ENCODE results near the gene ADAMTS2.

ADAMTS2 gene

DNA sequence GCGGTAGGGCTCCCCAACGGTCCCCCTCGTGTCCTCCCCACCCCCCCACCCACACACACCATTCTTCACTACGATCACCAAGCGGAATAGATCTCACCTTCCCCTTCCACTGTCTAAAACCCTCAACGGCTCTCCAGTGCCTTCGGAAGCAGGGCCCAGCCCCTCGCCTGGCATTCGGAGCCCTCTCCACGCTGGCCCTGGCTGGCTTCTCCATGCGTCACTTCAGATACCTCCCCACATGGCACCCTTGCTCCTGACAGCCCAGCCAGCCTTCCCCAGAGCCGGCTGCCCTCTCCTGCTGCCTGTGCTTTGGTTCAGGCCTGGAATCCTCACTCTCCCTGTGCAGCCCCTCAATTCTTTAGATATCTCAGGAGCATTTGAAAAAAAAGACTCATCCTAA is 158.5 kb downstream of the ADAMTS2 start:
- TF ChIP-seq, protein P1, sequence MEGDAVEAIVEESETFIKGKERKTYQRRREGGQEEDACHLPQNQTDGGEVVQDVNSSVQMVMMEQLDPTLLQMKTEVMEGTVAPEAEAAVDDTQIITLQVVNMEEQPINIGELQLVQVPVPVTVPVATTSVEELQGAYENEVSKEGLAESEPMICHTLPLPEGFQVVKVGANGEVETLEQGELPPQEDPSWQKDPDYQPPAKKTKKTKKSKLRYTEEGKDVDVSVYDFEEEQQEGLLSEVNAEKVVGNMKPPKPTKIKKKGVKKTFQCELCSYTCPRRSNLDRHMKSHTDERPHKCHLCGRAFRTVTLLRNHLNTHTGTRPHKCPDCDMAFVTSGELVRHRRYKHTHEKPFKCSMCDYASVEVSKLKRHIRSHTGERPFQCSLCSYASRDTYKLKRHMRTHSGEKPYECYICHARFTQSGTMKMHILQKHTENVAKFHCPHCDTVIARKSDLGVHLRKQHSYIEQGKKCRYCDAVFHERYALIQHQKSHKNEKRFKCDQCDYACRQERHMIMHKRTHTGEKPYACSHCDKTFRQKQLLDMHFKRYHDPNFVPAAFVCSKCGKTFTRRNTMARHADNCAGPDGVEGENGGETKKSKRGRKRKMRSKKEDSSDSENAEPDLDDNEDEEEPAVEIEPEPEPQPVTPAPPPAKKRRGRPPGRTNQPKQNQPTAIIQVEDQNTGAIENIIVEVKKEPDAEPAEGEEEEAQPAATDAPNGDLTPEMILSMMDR (IDR thresholded peaks at IDR 0.05), result no peak

GRCh38 chr5:179185941-179186411 is 159.3 kb downstream of the ADAMTS2 start:
- TF ChIP-seq, protein P1 (IDR thresholded peaks at IDR 0.05), result no peak

GRCh38 chr5:179185256-179185940 is 159.9 kb downstream of the ADAMTS2 start:
- TF ChIP-seq, protein P1 (IDR thresholded peaks at IDR 0.05), result no peak

DNA sequence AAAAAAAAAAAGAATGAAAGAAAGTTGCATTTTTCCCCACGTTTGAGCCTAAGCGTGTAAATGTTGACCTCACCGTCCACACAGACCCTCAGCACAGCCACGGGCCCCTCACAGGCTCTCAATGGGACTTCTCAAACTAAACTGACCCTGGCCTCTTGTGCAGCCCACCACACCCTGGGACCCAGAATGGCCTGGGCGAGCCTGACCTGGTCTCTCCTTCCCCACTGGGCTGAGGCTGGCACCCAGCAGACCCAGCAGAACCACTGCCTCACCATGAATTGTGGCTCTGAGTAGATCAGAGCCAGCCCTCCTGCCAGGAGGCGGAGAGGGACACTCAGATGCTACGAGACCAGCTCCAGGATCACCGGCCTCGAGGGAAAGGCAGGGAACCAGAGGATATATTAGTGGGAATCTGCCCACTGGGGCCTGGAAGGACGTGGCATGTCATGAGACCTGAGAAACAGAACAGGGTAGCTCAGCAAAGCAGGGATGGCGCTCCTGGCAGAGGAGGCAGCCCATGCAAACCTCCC is 160.7 kb downstream of the ADAMTS2 start:
- TF ChIP-seq, protein P1 (IDR thresholded peaks at IDR 0.05), result no peak

- TF ChIP-seq, protein P1 (IDR thresholded peaks at IDR 0.05), result no peak
These were observed 161.8 kb downstream of the ADAMTS2 start for GRCh38 chr5:179183481-179183880.

DNA sequence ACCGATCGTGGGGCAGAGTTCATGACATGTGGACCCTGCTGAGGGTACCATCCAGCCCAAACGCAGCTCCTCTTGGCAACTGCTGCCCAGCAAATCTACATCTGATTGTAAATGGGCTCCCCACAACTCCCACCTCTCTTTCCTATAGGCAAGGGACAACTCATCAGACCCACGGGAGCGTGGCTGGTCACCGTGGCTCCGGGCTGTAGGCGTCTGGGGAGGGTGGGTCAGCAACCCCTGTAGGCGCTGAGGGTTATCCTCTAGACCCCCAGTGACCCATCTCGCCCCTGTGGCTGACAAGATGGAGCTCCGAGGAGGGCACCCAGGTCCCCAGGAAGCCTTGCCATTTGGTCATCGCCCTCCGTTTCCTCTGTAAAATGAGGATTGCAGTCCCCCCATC is 162.7 kb downstream of the ADAMTS2 start:
- TF ChIP-seq, protein P1 (IDR thresholded peaks at IDR 0.05), result no peak

- TF ChIP-seq, protein P1 (IDR thresholded peaks at IDR 0.05), result no peak
These were observed 163.3 kb downstream of the ADAMTS2 start for GRCh38 chr5:179181988-179182387.

Data from LNCAP (cell line).